ENCODE data around the gene EEF2K.
A peak's percentile ranks its signal among the peaks of the same experiment; 100 is the strongest.

Gene EEF2K

GRCh38 chr16:22239131-22239805 lies 33.2 kb downstream of the EEF2K start:
- no peak overlapping the region for H3K27ac Mint-ChIP-seq
- no peak overlapping the region for H3K4me3 Mint-ChIP-seq
- no peaks in the 10 kb centered on the region for H3K9me3 Mint-ChIP-seq
- no peaks in the 10 kb centered on the region for H3K27me3 Mint-ChIP-seq
- H3K36me3 Mint-ChIP-seq, result peaks cover 2% of the 10 kb centered on the region
- peaks cover 35% of the 10 kb centered on the region for H3K4me1 Mint-ChIP-seq

- no peaks in the 10 kb centered on the region for H3K9me3 Mint-ChIP-seq
- no peaks in the 10 kb centered on the region for H3K27me3 Mint-ChIP-seq
- no peak overlapping the region for H3K4me3 Mint-ChIP-seq
- H3K36me3 Mint-ChIP-seq, result peaks cover 2% of the 10 kb centered on the region
- peaks cover 35% of the 10 kb centered on the region for H3K4me1 Mint-ChIP-seq
- no peak overlapping the region for H3K27ac Mint-ChIP-seq
Measured at GRCh38 chr16:22240023-22240710, 34.1 kb downstream of the EEF2K start.

GRCh38 chr16:22250522-22250921 lies 44.4 kb downstream of the EEF2K start:
- H3K4me1 Mint-ChIP-seq, result no peaks in the 10 kb centered on the region
- no peaks in the 10 kb centered on the region for H3K9me3 Mint-ChIP-seq
- no peak overlapping the region for H3K4me3 Mint-ChIP-seq
- H3K36me3 Mint-ChIP-seq, result peaks cover 23% of the 10 kb centered on the region
- no peaks in the 10 kb centered on the region for H3K27me3 Mint-ChIP-seq
- peak overlapping the region; percentile 5 for H3K27ac Mint-ChIP-seq

GRCh38 chr16:22252317-22252716 lies 46.2 kb downstream of the EEF2K start:
- no peaks in the 10 kb centered on the region for H3K4me1 Mint-ChIP-seq
- H3K27ac Mint-ChIP-seq, result no peak overlapping the region
- no peak overlapping the region for H3K4me3 Mint-ChIP-seq
- H3K27me3 Mint-ChIP-seq, result no peaks in the 10 kb centered on the region
- peaks cover 27% of the 10 kb centered on the region for H3K36me3 Mint-ChIP-seq
- no peaks in the 10 kb centered on the region for H3K9me3 Mint-ChIP-seq

- Mint-ChIP-seq H3K4me1 (no peaks in the 10 kb centered on the region), H3K9me3 (no peaks in the 10 kb centered on the region), H3K36me3 (peaks cover 26% of the 10 kb centered on the region), H3K27ac (peak overlapping the region; percentile 73), H3K4me3 (no peak overlapping the region), H3K27me3 (no peaks in the 10 kb centered on the region)
Measured at GRCh38 chr16:22253272-22253671, 47.2 kb downstream of the EEF2K start.

GRCh38 chr16:22255335-22255734 lies 49.3 kb downstream of the EEF2K start:
- no peaks in the 10 kb centered on the region for H3K9me3 Mint-ChIP-seq
- H3K27ac Mint-ChIP-seq, result no peak overlapping the region
- peaks cover 31% of the 10 kb centered on the region for H3K36me3 Mint-ChIP-seq
- no peaks in the 10 kb centered on the region for H3K27me3 Mint-ChIP-seq
- no peaks in the 10 kb centered on the region for H3K4me1 Mint-ChIP-seq
- H3K4me3 Mint-ChIP-seq, result no peak overlapping the region

- Mint-ChIP-seq H3K9me3 (no peaks in the 10 kb centered on the region), H3K4me1 (peaks cover 5% of the 10 kb centered on the region), H3K27ac (no peak overlapping the region), H3K27me3 (no peaks in the 10 kb centered on the region), H3K36me3 (peaks cover 27% of the 10 kb centered on the region), H3K4me3 (no peak overlapping the region)
Measured at GRCh38 chr16:22257440-22257839, 51.4 kb downstream of the EEF2K start.

- Mint-ChIP-seq H3K36me3 (peaks cover 13% of the 10 kb centered on the region), H3K27ac (no peak overlapping the region), H3K4me1 (peaks cover 26% of the 10 kb centered on the region), H3K9me3 (no peaks in the 10 kb centered on the region), H3K4me3 (no peak overlapping the region), H3K27me3 (no peaks in the 10 kb centered on the region)
Measured at GRCh38 chr16:22260490-22260889, 54.4 kb downstream of the EEF2K start.

GRCh38 chr16:22262460-22262859 lies 56.4 kb downstream of the EEF2K start:
- Mint-ChIP-seq H3K9me3 (no peaks in the 10 kb centered on the region), H3K27me3 (no peaks in the 10 kb centered on the region), H3K4me1 (peaks cover 27% of the 10 kb centered on the region), H3K36me3 (peaks cover 9% of the 10 kb centered on the region), H3K4me3 (no peak overlapping the region), H3K27ac (no peak overlapping the region)

- H3K4me3 Mint-ChIP-seq, result no peak overlapping the region
- peaks cover 27% of the 10 kb centered on the region for H3K4me1 Mint-ChIP-seq
- H3K27me3 Mint-ChIP-seq, result no peaks in the 10 kb centered on the region
- H3K27ac Mint-ChIP-seq, result no peak overlapping the region
- peaks cover 4% of the 10 kb centered on the region for H3K36me3 Mint-ChIP-seq
- H3K9me3 Mint-ChIP-seq, result no peaks in the 10 kb centered on the region
Measured at GRCh38 chr16:22264786-22265185, 58.7 kb downstream of the EEF2K start.

- Mint-ChIP-seq H3K4me1 (peaks cover 27% of the 10 kb centered on the region), H3K4me3 (no peak overlapping the region), H3K27ac (no peak overlapping the region), H3K27me3 (no peaks in the 10 kb centered on the region), H3K9me3 (no peaks in the 10 kb centered on the region), H3K36me3 (peaks cover 4% of the 10 kb centered on the region)
Measured at GRCh38 chr16:22265351-22265750, 59.3 kb downstream of the EEF2K start.

GRCh38 chr16:22266546-22266945 lies 60.5 kb downstream of the EEF2K start:
- H3K9me3 Mint-ChIP-seq, result no peaks in the 10 kb centered on the region
- peaks cover 5% of the 10 kb centered on the region for H3K36me3 Mint-ChIP-seq
- H3K4me1 Mint-ChIP-seq, result peaks cover 30% of the 10 kb centered on the region
- no peak overlapping the region for H3K4me3 Mint-ChIP-seq
- no peak overlapping the region for H3K27ac Mint-ChIP-seq
- no peaks in the 10 kb centered on the region for H3K27me3 Mint-ChIP-seq

- H3K36me3 Mint-ChIP-seq, result peaks cover 7% of the 10 kb centered on the region
- H3K4me3 Mint-ChIP-seq, result no peak overlapping the region
- peaks cover 22% of the 10 kb centered on the region for H3K4me1 Mint-ChIP-seq
- no peaks in the 10 kb centered on the region for H3K9me3 Mint-ChIP-seq
- no peaks in the 10 kb centered on the region for H3K27me3 Mint-ChIP-seq
- H3K27ac Mint-ChIP-seq, result no peak overlapping the region
Measured at GRCh38 chr16:22267764-22268163, 61.7 kb downstream of the EEF2K start.

GRCh38 chr16:22270525-22270924 lies 64.4 kb downstream of the EEF2K start:
- no peaks in the 10 kb centered on the region for H3K9me3 Mint-ChIP-seq
- H3K4me1 Mint-ChIP-seq, result peaks cover 4% of the 10 kb centered on the region
- no peak overlapping the region for H3K27ac Mint-ChIP-seq
- no peak overlapping the region for H3K4me3 Mint-ChIP-seq
- H3K27me3 Mint-ChIP-seq, result no peaks in the 10 kb centered on the region
- H3K36me3 Mint-ChIP-seq, result peaks cover 7% of the 10 kb centered on the region

GRCh38 chr16:22272870-22273650 lies 67.0 kb downstream of the EEF2K start:
- Mint-ChIP-seq H3K4me3 (no peak overlapping the region), H3K4me1 (peaks cover 4% of the 10 kb centered on the region), H3K27me3 (no peaks in the 10 kb centered on the region), H3K9me3 (no peaks in the 10 kb centered on the region), H3K27ac (no peak overlapping the region), H3K36me3 (peaks cover 10% of the 10 kb centered on the region)

- no peaks in the 10 kb centered on the region for H3K9me3 Mint-ChIP-seq
- no peak overlapping the region for H3K27ac Mint-ChIP-seq
- H3K27me3 Mint-ChIP-seq, result no peaks in the 10 kb centered on the region
- peaks cover 8% of the 10 kb centered on the region for H3K36me3 Mint-ChIP-seq
- H3K4me1 Mint-ChIP-seq, result peaks cover 4% of the 10 kb centered on the region
- no peak overlapping the region for H3K4me3 Mint-ChIP-seq
Measured at GRCh38 chr16:22274916-22275315, 68.8 kb downstream of the EEF2K start.
